Heart right ventricle (tissue), 16 donors: ENCODE measurements around the gene TAF4. TPM values are rescaled to one million over a fixed set of nuclear protein-coding genes. Genes with fewer than 3 reads are reported as not detected.

Experiments used
- ATAC-seq, 8 donors: fragments of 200-7000 bp; cut with Tn5 transposase; one replicate each; pipeline ENCODE4 v1.9.1; 2020; ENCODE audit warnings: mild to moderate bottlenecking in 8 of 8, moderate library complexity in 8 of 8, moderate number of reproducible peaks in 1 of 8
- DNase-seq, 2 donors: peaks; one replicate each; pipeline ENCODE4 v3.0.0-alpha.2; 2020
- H3K27ac ChIP-seq, 10 donors: fragments of 200-600 bp; sonication (generic) in 2 of 10; one replicate each; pipeline versions ENCODE4 v1.5.0 to v1.8.0; 2020 to 2022; ENCODE audit warnings: mild to moderate bottlenecking in 3 of 10
- H3K27me3 ChIP-seq, 7 donors: fragments of 200-600 bp; one replicate each; pipeline ENCODE4 v1.8.0; 2021 to 2022; ENCODE audit warnings: mild to moderate bottlenecking in 2 of 7
- H3K36me3 ChIP-seq, 9 donors: fragments of 200-600 bp; sonication (generic) in 1 of 9; one replicate each; pipeline versions ENCODE4 v1.5.0 to v1.8.0; 2020 to 2022; ENCODE audit warnings: mild to moderate bottlenecking in 2 of 9
- H3K4me1 ChIP-seq, 9 donors: fragments of 200-600 bp; sonication (generic) in 1 of 9; one replicate each; pipeline versions ENCODE4 v1.5.0 to v1.8.0; 2020 to 2022; ENCODE audit warnings: mild to moderate bottlenecking in 4 of 9
- H3K4me3 ChIP-seq, 10 donors: fragments of 200-600 bp; sonication (generic) in 2 of 10; one replicate each; pipeline versions ENCODE4 v1.5.0 to v1.8.0; 2020 to 2022; ENCODE audit warnings: mild to moderate bottlenecking in 7 of 10, moderate library complexity in 2 of 10
- H3K9me3 ChIP-seq, 11 donors: fragments of 200-600 bp in 10 of 11; sonication (generic) in 2 of 11; one replicate each; pipeline versions ENCODE4 v1.5.0 to v1.8.0; 2013 to 2022; ENCODE audit warnings: mild to moderate bottlenecking in 2 of 11, control low read depth in 1 of 11, moderate library complexity in 1 of 11
- CTCF ChIP-seq, 9 donors: fragments of 200-600 bp; sonication (generic) in 2 of 9; IDR thresholded peaks; one replicate each; pipeline versions ENCODE4 v1.5.0 to v1.8.0; 2021 to 2022; ENCODE audit warnings: antibody characterized with exemption in 9 of 9, mild to moderate bottlenecking in 5 of 9, moderate library complexity in 1 of 9
- WGBS, 2 donors: extraction: QIAGEN DNeasy Blood & Tissue Kit; methylation state at CpG; one replicate each; pipeline ENCODE4 v1.1.7; 2013; ENCODE audit warnings: inconsistent platforms in 1 of 2; 5-methylcytosine and 5-hydroxymethylcytosine counted together
- intact Hi-C, 10 donors: fragments of 100-400 bp; cut with DNase I; formaldehyde crosslinking; loops; one replicate each; pipeline versions ENCODE4 v1.11.1 to v1.14.2; 2022
- polyA plus RNA-seq, 2 donors: library from polyadenylated mRNA; stranded (reverse); fragments of 200-250 nt; gene quantifications; one replicate each; pipeline ENCODE4 v1.2.3, GENCODE V29; 2013
- total RNA-seq, 10 donors: library from RNA; stranded (reverse); fragmentation: NEBNext Ultra II Directional in 3 of 10; extraction: Animal tissue kit (Norgen Biotek cat#: 25700) in 3 of 10; gene quantifications; one replicate each; pipeline versions ENCODE4 v1.2.1 to v1.2.4, GENCODE V29; 2021 to 2023
- donor health status: Arrhythmogenic right ventricular cardiomyopathy.
- donor health status: ischemic (EF 13 %, LVEDD 7.1; RV severe dilation, severe dysfunction).
- donor health status: healthy with polysubstance abuse.
- donor health status: DM: no; HTN: yes; CAD: no.
- donor health status: DM: no; HTN: no; CAD: no.
- donor health status: ischemic (EF 25% LVEDD 6.9; RV normal size, moderate dysfunction).
- donor health status: ischemic (EF 25% LVEDD 5.7; RV mildly dilated, moderate dysfunction).
- donor health status: healthy.
- donor health status: DM: yes; HTN: yes; CAD: no.
- donor health status: Ischemic cardiomyopathy.
- donor health status: ischemic (EF 35%, LVEDD 5.7; RV mildly dilated, moderate dysfunction).
- donor health status: nonischemic (EF 11% LVEDD 7.7; RV severe dilation, severe dysfunction).
- donor health status: DM: yes; HTN: yes; CAD: no.
- donor health status: PGD.
- donor health status: ischemic (EF 29% LVEDD 5.4; RV normal size, mild dysfunction).
- donor health status: nonischemic (EF 23%, LVEDD 6.1; RV moderate dilation, normal function).

TAF4 gene
- total and polyA plus RNA-seq, 12 donors: 3.7 to 14.8 (median 11.0) TPM

DNA sequence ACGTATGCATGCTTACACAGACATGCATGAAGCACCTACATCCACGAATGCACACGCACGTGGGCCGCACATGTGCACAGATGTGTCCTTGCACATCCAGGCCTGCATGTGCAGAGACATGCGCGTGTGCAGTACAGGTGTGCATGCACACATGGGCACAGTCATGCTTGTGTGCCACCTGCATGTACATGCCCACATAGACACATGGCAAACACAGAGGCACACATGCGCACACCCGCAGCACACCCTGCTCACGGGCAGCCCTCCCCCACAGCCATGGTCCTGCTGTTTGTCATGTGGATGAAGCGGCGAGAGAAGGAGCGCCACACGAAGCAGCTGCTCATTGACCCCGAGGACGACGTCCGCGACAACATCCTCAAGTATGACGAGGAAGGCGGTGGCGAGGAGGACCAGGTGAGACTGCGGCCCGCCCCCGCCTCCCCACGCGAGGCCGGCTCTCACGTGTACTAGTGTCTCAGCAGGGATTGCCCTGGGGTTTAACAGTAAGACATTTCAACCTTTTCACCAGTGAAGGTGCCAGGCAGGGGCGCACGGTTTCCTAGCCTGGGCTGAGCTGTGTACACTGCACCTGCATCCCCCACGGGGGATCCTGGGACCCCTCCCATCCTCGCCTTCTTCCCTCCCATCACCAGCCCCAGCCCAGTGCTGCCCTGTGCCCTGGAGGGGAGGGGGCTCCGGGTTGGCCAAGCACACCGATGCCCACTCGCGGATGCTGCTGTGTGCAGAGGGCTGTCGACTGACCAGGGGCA, 132.8 kb downstream of the TAF4 start:
- TF ChIP-seq CTCF (IDR thresholded peaks at IDR 0.05): no peak
- Histone ChIP-seq H3K27me3 (peaks cover 0 to 36% (median 15%) of the 10 kb centered on the region in 7 donors), H3K4me1 (no peaks in the 10 kb centered on the region), H3K36me3 (no peaks in the 10 kb centered on the region), H3K9me3 (no peaks in the 10 kb centered on the region), H3K4me3 (no peak overlapping the region), H3K27ac (no peak overlapping the region)
- DNase-seq: peak in 1 of 2 donors; percentile 3
- ATAC-seq: no peak
- 88 to 89% methylated on average over 38 of the region's 38 CpGs for WGBS, 2 donors
- intact Hi-C loops: no loop called here

DNA sequence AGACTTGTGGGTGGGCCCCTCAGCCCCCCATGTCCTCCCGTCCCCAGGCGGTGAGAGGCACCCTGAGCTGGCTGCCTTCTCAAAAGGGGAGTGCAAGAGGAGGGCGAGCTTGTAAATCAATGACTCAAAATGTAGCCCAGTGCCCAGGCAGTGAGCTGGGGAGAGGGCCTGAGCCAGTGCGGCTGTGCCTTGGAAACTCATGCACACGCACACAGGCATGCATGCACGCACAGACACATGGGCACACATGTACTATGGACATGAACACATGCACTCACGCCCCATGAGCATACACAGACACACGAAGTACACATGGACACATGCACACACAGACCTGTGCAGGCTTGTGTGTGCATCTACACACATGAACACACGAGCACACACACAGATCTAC, 133.5 kb downstream of the TAF4 start:
- no peak overlapping the region for H3K27ac ChIP-seq
- WGBS, 2 donors: 82 to 91% methylated on average over 9 of the region's 9 CpGs
- DNase-seq (peak in 1 of 2 donors; percentile 1), ATAC-seq (no peak)
- intact Hi-C loops: no loop called here
- no peaks in the 10 kb centered on the region for H3K4me1 ChIP-seq
- no peak for TF ChIP-seq CTCF (IDR thresholded peaks at IDR 0.05)
- no peaks in the 10 kb centered on the region for H3K36me3 ChIP-seq
- H3K9me3 ChIP-seq: no peaks in the 10 kb centered on the region
- peaks cover 0 to 29% (median 8%) of the 10 kb centered on the region in 7 donors for H3K27me3 ChIP-seq
- H3K4me3 ChIP-seq: no peak overlapping the region

DNA sequence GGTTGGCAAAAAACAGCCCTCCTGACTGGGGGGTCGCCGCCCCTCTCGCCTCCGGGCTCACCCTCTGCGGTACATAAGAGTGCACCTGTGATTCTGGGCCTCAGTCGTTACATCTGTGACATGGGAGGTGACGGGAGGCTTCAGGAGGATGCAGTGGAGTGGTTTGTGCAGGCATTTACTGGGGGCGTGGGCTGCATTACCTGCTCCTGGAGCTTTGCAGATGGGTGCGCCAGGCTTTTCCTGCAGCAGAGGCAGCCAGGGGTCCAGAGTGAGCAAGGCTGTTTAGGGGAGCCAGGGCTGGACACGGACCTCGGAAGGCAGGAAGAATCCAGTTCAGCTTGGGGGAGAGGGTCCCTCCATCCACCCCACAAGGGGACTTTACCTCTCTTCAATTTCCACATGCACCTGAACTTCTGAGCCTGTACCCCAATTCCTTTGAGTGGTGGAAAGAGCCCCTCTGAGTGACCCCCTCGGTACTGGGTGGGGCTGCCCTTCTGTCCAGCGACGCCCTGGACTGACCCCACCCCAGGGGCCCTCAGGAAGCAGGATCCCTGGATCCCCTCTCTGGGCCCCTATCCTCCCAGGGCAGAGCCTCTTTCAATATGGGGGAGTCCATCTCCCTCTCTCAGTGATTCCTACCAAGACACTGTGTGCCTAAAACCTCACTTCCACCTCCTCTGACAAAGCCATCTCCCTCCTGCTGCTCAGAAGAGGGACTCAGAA, 134.0 kb downstream of the TAF4 start:
- intact Hi-C loops: no loop called here
- no peak overlapping the region for H3K27ac ChIP-seq
- TF ChIP-seq CTCF (IDR thresholded peaks at IDR 0.05): no peak
- WGBS, 2 donors: 87 to 89% methylated on average over 14 of the region's 14 CpGs
- no peak for ATAC-seq
- no peak overlapping the region for H3K4me3 ChIP-seq
- H3K4me1 ChIP-seq: no peaks in the 10 kb centered on the region
- H3K36me3 ChIP-seq: no peaks in the 10 kb centered on the region
- H3K27me3 ChIP-seq: peaks cover 0 to 24% (median 3%) of the 10 kb centered on the region in 7 donors
- H3K9me3 ChIP-seq: no peaks in the 10 kb centered on the region
- DNase-seq: peak in 1 of 2 donors; percentile 1

DNA sequence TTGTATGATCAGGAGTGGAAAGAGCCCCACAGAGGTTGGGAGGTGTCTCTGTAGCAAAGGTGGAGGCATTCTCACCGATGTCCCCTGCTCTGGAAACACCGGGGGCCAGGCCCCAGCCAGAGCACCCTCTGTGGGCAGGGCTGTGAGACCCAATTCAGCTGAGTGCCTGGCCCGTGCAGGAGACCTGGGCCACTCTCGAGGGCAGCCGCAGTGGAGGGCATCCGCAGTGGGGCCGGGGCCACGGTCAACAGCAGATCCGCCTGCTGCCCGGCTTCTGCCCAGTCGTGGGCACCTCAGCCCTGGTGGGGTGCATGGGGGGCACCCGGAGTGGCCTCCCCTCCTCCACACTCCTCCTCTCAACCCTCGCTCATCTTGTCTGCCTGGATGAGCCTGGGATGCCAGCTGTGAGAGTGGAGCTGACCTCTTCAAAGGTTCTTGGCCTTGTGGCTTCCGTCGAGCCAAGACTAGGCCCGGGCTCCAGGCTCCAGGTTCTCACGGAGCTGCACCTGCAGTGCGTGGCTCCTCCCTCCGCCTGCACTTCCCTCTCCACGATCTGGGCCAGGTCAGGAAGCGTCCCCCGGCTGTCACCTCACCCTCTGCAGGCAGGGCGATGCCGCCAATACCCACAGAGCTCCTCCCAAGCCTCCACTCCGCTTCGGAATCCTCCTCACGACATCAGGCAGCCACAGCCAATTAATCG, 134.8 kb downstream of the TAF4 start:
- DNase-seq (peak in 1 of 2 donors; percentile 6), ATAC-seq (no peak)
- H3K36me3 ChIP-seq: no peaks in the 10 kb centered on the region
- no peaks in the 10 kb centered on the region for H3K9me3 ChIP-seq
- H3K27ac ChIP-seq: no peak overlapping the region
- H3K4me3 ChIP-seq: no peak overlapping the region
- intact Hi-C loops: no loop called here
- H3K4me1 ChIP-seq: no peaks in the 10 kb centered on the region
- peaks cover 0 to 21% (median 0%) of the 10 kb centered on the region in 7 donors for H3K27me3 ChIP-seq
- TF ChIP-seq CTCF (IDR thresholded peaks at IDR 0.05): no peak
- WGBS, 2 donors: 80 to 84% methylated on average over 28 of the region's 28 CpGs
